Mucosa of stomach (tissue), 1 donor: ENCODE data around the gene TRIM29.
"Not testable (repeated sequence)": the region's sequence is repeated elsewhere in the genome, so short reads cannot be mapped to it uniquely, and the experiment has no call there.

Source experiments
- H3K27me3 ChIP-seq: one replicate; pipeline ENCODE4 v1.7.0; 2013; ENCODE audit warnings: mild to moderate bottlenecking, low read length; ENCODE audit not compliant: control insufficient read depth, insufficient read depth
- H3K36me3 ChIP-seq: one replicate; pipeline ENCODE4 v1.7.0; 2013; ENCODE audit warnings: low read length; ENCODE audit not compliant: control insufficient read depth, insufficient read depth
- H3K4me1 ChIP-seq: one replicate; pipeline ENCODE4 v1.7.0; 2013; ENCODE audit warnings: mild to moderate bottlenecking, low read length; ENCODE audit not compliant: control insufficient read depth, insufficient read depth
- H3K4me3 ChIP-seq: one replicate; pipeline ENCODE4 v1.7.0; 2013; ENCODE audit warnings: low read length
- H3K9ac ChIP-seq: one replicate; pipeline ENCODE4 v1.7.0; 2013; ENCODE audit warnings: mild to moderate bottlenecking, low read length, moderate library complexity
- H3K9me3 ChIP-seq: one replicate; pipeline ENCODE4 v1.7.0; 2013; ENCODE audit warnings: mild to moderate bottlenecking, low read length, moderate library complexity; ENCODE audit not compliant: control insufficient read depth
- donor health status: Pancreatic carcinoma.

The TRIM29 gene

GRCh38 chr11:120181376-120181975, 43.6 kb upstream of the TRIM29 start:
- H3K27me3 ChIP-seq = no peaks in the 10 kb centered on the region
- H3K4me3 ChIP-seq = no peak overlapping the region
- H3K36me3 ChIP-seq = no peaks in the 10 kb centered on the region
- no peaks in the 10 kb centered on the region for H3K9me3 ChIP-seq
- no peak overlapping the region for H3K9ac ChIP-seq
- H3K4me1 ChIP-seq = peaks cover 35% of the 10 kb centered on the region

GRCh38 chr11:120180551-120181232, 42.8 kb upstream of the TRIM29 start:
- Histone ChIP-seq H3K4me3 (no peak overlapping the region), H3K4me1 (peaks cover 27% of the 10 kb centered on the region), H3K27me3 (no peaks in the 10 kb centered on the region), H3K36me3 (no peaks in the 10 kb centered on the region), H3K9me3 (no peaks in the 10 kb centered on the region), H3K9ac (no peak overlapping the region)

GRCh38 chr11:120180063-120180462, 42.1 kb upstream of the TRIM29 start:
- H3K9ac ChIP-seq, H3K36me3 ChIP-seq, H3K27me3 ChIP-seq, H3K9me3 ChIP-seq, H3K4me3 ChIP-seq: not testable (repeated sequence)
- H3K4me1 ChIP-seq = peaks cover 21% of the 10 kb centered on the region

GRCh38 chr11:120179057-120179672, 41.3 kb upstream of the TRIM29 start:
- Histone ChIP-seq H3K9me3 (no peaks in the 10 kb centered on the region), H3K9ac (no peak overlapping the region), H3K36me3 (no peaks in the 10 kb centered on the region), H3K27me3 (no peaks in the 10 kb centered on the region), H3K4me1 (peaks cover 12% of the 10 kb centered on the region), H3K4me3 (no peak overlapping the region)

- peaks cover 1% of the 10 kb centered on the region for H3K27me3 ChIP-seq
- no peak overlapping the region for H3K9ac ChIP-seq
- no peaks in the 10 kb centered on the region for H3K36me3 ChIP-seq
- H3K4me3 ChIP-seq = no peak overlapping the region
- H3K4me1 ChIP-seq = peaks cover 12% of the 10 kb centered on the region
- H3K9me3 ChIP-seq = no peaks in the 10 kb centered on the region
Observed at GRCh38 chr11:120178561-120179056, 40.7 kb upstream of the TRIM29 start.

GRCh38 chr11:120174866-120175265, 37.0 kb upstream of the TRIM29 start:
- Histone ChIP-seq H3K4me1 (peaks cover 5% of the 10 kb centered on the region), H3K36me3 (no peaks in the 10 kb centered on the region), H3K27me3 (peaks cover 32% of the 10 kb centered on the region), H3K9me3 (no peaks in the 10 kb centered on the region), H3K9ac (no peak overlapping the region), H3K4me3 (no peak overlapping the region)

- Histone ChIP-seq H3K27me3 (peaks cover 42% of the 10 kb centered on the region), H3K36me3 (no peaks in the 10 kb centered on the region)
Observed at GRCh38 chr11:120173807-120174206, 35.9 kb upstream of the TRIM29 start.

GRCh38 chr11:120173019-120173705, 35.2 kb upstream of the TRIM29 start:
- Histone ChIP-seq H3K4me1 (peaks cover 21% of the 10 kb centered on the region), H3K9ac (no peak overlapping the region), H3K27me3 (peaks cover 49% of the 10 kb centered on the region), H3K4me3 (no peak overlapping the region), H3K9me3 (no peaks in the 10 kb centered on the region), H3K36me3 (no peaks in the 10 kb centered on the region)

More at GRCh38 chr11:120173807-120174206, 35.9 kb upstream of the TRIM29 start:
- no peak overlapping the region for H3K9ac ChIP-seq
- H3K4me3 ChIP-seq = no peak overlapping the region
- no peaks in the 10 kb centered on the region for H3K9me3 ChIP-seq
- peaks cover 14% of the 10 kb centered on the region for H3K4me1 ChIP-seq

- no peak overlapping the region for H3K4me3 ChIP-seq
- no peaks in the 10 kb centered on the region for H3K36me3 ChIP-seq
- peaks cover 22% of the 10 kb centered on the region for H3K4me1 ChIP-seq
- H3K27me3 ChIP-seq = peaks cover 58% of the 10 kb centered on the region
- no peak overlapping the region for H3K9ac ChIP-seq
- no peaks in the 10 kb centered on the region for H3K9me3 ChIP-seq
Observed at GRCh38 chr11:120172054-120172911, 34.4 kb upstream of the TRIM29 start.

GRCh38 chr11:120170741-120171261, 32.9 kb upstream of the TRIM29 start:
- Histone ChIP-seq H3K36me3 (no peaks in the 10 kb centered on the region), H3K9me3 (no peaks in the 10 kb centered on the region), H3K9ac (no peak overlapping the region), H3K4me3 (no peak overlapping the region), H3K27me3 (peaks cover 71% of the 10 kb centered on the region), H3K4me1 (peaks cover 22% of the 10 kb centered on the region)

- Histone ChIP-seq H3K36me3 (no peaks in the 10 kb centered on the region), H3K4me1 (peaks cover 22% of the 10 kb centered on the region), H3K9ac (peak overlapping the region; percentile 14), H3K9me3 (no peaks in the 10 kb centered on the region), H3K27me3 (peaks cover 73% of the 10 kb centered on the region), H3K4me3 (no peak overlapping the region)
Observed at GRCh38 chr11:120169981-120170698, 32.2 kb upstream of the TRIM29 start.
